ENCODE results near the gene TSPEAR.

DNA sequence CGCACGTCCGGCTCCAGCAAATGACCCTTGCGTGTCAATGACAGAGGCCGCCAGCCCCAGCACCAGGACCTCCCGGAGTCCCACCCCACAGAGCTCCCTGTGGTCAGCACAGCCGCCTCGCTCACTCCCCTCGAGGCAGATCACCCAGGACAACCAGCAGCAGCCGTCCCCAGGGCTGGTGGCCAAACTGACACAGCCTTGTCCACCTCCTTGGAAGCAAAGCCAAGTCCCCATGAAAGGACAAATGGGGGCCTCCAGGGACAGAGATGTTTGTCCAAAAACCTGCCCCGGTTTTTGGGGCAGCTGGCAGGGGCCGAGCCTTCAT is 72.1 kb downstream of the TSPEAR start:
- TF ChIP-seq, protein P1, sequence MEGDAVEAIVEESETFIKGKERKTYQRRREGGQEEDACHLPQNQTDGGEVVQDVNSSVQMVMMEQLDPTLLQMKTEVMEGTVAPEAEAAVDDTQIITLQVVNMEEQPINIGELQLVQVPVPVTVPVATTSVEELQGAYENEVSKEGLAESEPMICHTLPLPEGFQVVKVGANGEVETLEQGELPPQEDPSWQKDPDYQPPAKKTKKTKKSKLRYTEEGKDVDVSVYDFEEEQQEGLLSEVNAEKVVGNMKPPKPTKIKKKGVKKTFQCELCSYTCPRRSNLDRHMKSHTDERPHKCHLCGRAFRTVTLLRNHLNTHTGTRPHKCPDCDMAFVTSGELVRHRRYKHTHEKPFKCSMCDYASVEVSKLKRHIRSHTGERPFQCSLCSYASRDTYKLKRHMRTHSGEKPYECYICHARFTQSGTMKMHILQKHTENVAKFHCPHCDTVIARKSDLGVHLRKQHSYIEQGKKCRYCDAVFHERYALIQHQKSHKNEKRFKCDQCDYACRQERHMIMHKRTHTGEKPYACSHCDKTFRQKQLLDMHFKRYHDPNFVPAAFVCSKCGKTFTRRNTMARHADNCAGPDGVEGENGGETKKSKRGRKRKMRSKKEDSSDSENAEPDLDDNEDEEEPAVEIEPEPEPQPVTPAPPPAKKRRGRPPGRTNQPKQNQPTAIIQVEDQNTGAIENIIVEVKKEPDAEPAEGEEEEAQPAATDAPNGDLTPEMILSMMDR (IDR thresholded peaks at IDR 0.05) = no peak
- TF ChIP-seq TCF7L2 (IDR thresholded peaks at IDR 0.05; ENCODE audit: low read depth, low read length) = no peak
- TF ChIP-seq POLR2AphosphoS5 (IDR thresholded peaks at IDR 0.05; ENCODE audit: low read depth, low read length) = no peak
